ENCODE measurements around the gene DCTN3. TPM values are rescaled to one million over a fixed set of nuclear protein-coding genes. Genes with fewer than 3 reads are reported as not detected.

The DCTN3 gene
- total RNA-seq, 4 donors from 2014 or later: 80.8 to 166 (median 127) TPM

DNA sequence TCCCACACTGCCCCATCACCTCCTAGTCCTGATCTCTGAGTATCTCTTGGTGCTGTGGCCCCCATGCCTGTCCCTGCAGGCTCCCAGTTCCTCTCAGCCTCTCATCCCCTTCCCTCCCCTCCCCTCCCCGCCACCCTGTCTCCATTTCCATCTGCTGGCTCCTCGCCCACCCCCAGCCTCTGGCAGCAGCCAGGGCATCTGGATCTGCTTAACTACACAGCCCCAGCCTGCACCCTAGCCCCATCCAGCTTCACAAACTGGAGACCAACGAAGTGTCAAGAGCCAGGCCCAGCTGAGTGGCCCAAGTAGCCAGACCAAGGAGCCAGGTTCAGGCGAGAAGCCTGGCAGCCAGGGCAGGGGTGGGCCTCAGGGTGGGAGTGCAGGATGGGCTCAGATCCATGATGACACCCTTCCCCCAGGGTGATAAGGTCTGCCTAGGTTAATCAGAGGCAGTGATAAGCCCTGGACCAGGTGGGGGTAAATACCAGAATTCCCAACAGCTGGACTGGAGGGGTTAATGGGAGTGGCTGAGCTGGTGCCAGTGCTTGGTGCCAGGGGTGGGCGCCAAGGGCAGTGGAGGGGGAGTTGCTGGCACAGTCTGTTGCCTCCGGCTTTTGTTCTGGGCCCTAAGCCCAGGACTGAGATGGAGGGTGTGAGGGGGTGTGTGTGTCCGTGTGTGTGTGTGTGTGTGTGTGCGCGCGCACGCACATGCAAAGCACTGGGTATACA lies 34.2 kb upstream of the DCTN3 start:
- intact Hi-C loops (cut with DNase I; ENCODE audit: low total_unique reads): no loop called here
- H3K4me3 ChIP-seq (ENCODE audit: low read depth, poor library complexity, severe bottlenecking): no peak overlapping the region
- 10 to 15% methylated on average over 10 to 11 of the region's 11 CpGs for WGBS, 2 donors
- DNase-seq (ENCODE audit: low spot score in 2 of 2): peak in 1 of 2 donors; percentile 95
- no peak for TF ChIP-seq POLR2A (IDR thresholded peaks at IDR 0.05)
- TF ChIP-seq, protein P1, sequence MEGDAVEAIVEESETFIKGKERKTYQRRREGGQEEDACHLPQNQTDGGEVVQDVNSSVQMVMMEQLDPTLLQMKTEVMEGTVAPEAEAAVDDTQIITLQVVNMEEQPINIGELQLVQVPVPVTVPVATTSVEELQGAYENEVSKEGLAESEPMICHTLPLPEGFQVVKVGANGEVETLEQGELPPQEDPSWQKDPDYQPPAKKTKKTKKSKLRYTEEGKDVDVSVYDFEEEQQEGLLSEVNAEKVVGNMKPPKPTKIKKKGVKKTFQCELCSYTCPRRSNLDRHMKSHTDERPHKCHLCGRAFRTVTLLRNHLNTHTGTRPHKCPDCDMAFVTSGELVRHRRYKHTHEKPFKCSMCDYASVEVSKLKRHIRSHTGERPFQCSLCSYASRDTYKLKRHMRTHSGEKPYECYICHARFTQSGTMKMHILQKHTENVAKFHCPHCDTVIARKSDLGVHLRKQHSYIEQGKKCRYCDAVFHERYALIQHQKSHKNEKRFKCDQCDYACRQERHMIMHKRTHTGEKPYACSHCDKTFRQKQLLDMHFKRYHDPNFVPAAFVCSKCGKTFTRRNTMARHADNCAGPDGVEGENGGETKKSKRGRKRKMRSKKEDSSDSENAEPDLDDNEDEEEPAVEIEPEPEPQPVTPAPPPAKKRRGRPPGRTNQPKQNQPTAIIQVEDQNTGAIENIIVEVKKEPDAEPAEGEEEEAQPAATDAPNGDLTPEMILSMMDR (IDR thresholded peaks at IDR 0.05): no peak

DNA sequence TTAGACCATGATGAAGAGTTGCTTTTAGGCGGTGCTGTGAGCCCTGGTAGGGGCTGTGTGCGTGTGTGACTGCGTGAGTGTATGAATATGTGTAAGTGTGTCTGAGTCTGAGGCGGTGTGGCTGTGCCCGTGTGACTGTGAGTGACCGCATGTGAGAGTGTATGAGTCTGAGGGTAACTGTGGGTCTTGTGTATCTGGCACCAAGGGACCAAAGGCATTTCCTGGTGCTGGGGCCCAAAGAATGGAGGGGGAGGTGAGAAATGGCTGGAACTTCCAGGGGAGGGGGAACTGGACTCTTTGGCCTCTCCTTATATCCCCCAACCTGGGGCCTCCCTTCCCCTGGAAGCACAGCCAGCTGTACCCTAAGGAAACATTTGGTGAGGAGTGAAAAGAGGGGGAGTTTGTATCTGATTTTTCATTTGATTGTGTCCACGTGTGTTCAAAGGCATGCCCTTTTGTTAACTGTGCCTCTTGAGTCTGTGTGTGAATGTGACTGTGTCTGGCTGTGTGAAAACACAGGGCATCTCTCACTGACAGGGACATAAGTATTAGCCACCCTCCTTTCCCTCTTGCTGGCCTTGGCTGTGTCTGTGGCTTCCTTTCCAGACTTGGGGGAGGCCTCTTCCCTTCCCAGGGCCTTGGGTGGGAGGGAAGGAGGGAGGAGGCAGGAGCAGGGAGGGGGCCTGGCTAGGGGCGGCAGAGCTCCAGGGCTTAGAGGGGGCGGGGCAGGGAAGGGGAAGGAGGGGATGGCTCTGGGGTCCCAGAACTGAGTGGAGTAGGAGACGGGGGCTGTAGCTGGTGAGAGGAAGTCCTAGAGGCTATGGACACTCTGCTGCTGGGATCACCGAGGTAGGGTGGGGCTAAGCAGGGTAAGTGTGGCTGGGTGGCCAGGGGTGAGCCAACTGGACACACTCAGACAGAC lies 33.1 kb upstream of the DCTN3 start:
- H3K4me3 ChIP-seq (ENCODE audit: low read depth, poor library complexity, severe bottlenecking): no peak overlapping the region
- no peak for DNase-seq (ENCODE audit: low spot score in 2 of 2)
- intact Hi-C loops (cut with DNase I; ENCODE audit: low total_unique reads): no loop called here
- WGBS, 2 donors: 24 to 26% methylated on average over 11 of the region's 11 CpGs
- TF ChIP-seq, protein P1 (IDR thresholded peaks at IDR 0.05): no peak
- TF ChIP-seq POLR2A (IDR thresholded peaks at IDR 0.05): no peak

DNA sequence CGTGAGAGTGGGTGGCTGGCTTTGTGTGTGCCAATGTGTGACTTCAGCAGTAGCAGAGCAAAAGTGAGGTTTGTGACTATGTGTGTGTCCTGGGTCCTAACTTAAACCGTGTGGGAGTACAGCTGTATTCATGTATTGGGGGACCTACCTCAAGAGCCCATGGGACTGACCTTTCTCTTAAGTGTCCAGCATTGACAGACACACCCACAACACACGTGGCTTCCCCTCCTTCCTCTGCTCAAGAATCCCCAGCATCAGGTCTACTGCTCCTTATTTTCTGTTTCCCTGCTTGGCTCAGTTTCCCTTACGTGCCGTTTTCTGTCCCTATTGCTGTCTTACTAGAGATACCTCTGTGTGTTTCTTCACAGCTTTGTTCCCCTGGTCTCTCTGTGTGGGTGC lies 32.3 kb upstream of the DCTN3 start:
- H3K4me3 ChIP-seq (ENCODE audit: low read depth, poor library complexity, severe bottlenecking): no peak overlapping the region
- TF ChIP-seq POLR2A (IDR thresholded peaks at IDR 0.05): no peak
- TF ChIP-seq, protein P1 (IDR thresholded peaks at IDR 0.05): no peak
- DNase-seq (ENCODE audit: low spot score in 2 of 2): no peak
- intact Hi-C loops (cut with DNase I; ENCODE audit: low total_unique reads): no loop called here
- WGBS, 2 donors: 16 to 18% methylated on average over 5 of the region's 5 CpGs

DNA sequence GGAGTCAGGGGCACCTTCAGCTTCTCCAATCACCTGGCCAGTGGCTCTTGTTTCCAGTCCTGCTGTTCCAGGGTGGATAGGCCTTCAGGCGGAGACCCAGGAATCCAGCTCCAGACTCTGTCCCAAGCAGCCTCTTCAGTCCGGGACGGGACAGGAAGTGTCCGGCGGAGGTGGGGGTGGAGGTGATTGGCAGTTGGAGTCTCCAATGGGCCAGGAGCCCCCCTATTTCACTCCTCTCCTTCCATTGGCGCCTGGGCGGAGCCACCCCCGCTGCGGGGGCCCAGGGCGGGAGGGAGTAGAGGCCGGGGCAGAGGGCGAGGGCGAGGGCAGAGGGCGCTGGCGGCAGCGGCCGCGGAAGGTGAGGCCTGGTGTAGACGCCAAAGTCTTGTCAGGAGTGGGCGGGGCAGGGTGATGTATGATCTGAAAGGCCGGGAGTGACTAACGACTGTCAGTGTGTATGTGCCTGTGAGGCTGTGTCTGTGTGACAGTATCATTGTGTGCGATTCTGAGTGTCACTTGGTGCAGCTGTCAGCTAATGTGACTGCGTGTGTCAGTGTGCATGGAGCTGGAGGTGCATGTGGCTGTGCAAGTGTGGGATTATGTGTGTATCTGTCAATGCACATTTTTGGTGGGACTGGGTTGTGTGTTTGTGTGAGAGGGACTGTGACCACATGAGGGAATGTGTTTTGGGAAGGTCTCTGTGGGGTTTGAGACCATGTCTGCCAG lies 31.7 kb upstream of the DCTN3 start, which contains the start of gene IL11RA:
Gene IL11RA (plus strand): TSS at position 310 of the 726 bp plus-strand sequence. CDS start 3,033 bp downstream, outside the sequence.
- TF ChIP-seq, protein P1 (IDR thresholded peaks at IDR 0.05): no peak
- TF ChIP-seq POLR2A (IDR thresholded peaks at IDR 0.05): no peak
- DNase-seq (ENCODE audit: low spot score in 2 of 2): peak; percentile 84 to 96
- WGBS, 2 donors: 3% methylated on average over 22 to 24 of the region's 24 CpGs
- intact Hi-C loops (cut with DNase I; ENCODE audit: low total_unique reads): no loop called here
- H3K4me3 ChIP-seq (ENCODE audit: low read depth, poor library complexity, severe bottlenecking): no peak within 1 kb of the TSS

DNA sequence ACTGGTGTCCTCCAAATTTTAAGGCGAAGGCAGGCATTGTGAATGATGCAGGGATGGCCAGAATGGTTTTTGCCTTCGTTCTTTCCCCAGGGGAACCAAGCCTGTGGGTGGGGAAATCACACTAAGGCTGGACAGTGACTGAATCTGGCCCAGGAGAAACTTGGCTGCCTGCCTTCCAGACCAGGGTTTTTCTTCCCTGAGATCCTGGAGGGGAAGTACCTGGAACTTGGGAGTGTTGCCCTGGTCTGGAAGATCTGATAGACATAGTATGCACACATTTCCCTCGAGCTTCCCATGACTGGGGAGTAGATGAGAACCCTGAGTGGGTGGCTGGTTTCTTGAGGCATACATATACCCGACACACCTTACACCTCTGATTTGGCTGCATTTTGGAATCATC lies 31.0 kb upstream of the DCTN3 start:
- WGBS, 2 donors: 31 to 39% methylated on average over 4 of the region's 4 CpGs
- no peak overlapping the region for H3K4me3 ChIP-seq (ENCODE audit: low read depth, poor library complexity, severe bottlenecking)
- intact Hi-C loops (cut with DNase I; ENCODE audit: low total_unique reads): no loop called here
- TF ChIP-seq, protein P1 (IDR thresholded peaks at IDR 0.05): no peak
- DNase-seq (ENCODE audit: low spot score in 2 of 2): no peak
